ENCODE data around the gene GANAB.

Gene GANAB

DNA sequence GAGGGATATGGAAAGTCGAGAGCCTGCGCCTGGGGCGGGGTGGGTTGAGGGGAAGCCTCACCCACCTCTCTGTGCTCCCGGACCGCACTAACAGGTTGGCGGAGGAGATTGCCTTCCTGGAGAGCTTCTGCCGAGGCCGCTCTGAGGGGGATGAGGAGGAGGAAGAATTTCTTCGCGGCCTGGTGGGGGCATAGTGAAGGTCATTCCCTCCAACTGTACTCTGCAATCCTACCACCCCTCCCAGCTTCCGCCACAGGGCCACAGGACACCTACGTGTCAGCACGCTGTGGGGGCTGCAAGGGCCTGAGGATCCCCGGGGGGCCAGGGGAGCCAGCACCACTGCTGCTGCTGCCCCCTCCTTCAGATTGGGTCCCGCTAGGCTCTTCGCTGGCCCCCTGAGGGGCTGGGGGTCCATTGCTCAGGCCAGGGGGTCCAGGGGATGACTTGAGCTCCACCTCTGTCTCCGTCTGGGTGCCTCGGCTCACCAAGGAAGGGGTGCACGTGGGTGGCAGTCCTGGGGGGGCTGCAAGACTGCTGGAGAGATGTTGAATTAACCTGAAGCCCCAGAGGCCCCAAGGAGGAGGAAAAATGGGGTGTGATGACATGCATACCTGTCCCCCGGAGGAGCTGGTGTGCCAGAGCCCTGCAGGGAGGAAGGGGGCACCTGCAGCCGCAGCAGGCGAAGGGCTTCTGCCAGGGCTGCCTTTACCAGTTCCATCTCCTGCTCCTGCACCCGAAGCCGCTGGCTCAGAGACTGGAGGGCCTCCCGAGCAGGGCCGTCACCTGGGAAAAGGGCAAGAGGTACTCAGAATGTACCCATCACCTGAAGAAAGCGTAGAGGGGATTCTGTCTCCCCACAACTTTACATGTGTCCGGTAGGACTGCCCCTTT lies 35.4 kb downstream of the GANAB start:
- in situ Hi-C loops (cut with HindIII; ENCODE audit: low pct_unique_long_range_greater_than_20kb, low sequenced_read_pairs) = no loop called here
- DNase-seq (ENCODE audit: low read depth in 1 of 2, low spot score in 1 of 2) = no peak
- no peak for TF ChIP-seq JUND (IDR thresholded peaks at IDR 0.05; ENCODE audit: low read depth)

DNA sequence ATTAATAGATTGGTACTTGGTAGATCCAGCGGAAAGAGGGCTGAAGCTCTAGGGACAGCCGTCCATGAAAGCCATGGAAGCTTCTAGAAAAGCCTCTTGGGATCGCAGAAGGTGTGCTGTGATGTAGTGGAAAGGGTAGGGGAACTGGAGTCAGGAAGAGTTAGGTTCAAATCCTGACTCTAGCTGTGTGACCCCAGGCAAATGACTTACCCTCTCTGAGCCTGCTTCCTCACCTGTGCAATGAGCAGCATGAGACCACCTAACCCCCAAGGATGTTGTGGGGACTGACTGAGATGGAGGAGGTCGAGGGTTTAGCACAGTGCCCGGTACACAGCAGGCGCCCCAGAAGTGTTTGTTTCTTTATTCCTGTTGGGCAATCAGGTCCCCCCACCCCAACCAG lies 36.0 kb downstream of the GANAB start:
- in situ Hi-C loops (cut with HindIII; ENCODE audit: low pct_unique_long_range_greater_than_20kb, low sequenced_read_pairs) = no loop called here
- no peak for DNase-seq (ENCODE audit: low read depth in 1 of 2, low spot score in 1 of 2)
- no peak for TF ChIP-seq JUND (IDR thresholded peaks at IDR 0.05; ENCODE audit: low read depth)

DNA sequence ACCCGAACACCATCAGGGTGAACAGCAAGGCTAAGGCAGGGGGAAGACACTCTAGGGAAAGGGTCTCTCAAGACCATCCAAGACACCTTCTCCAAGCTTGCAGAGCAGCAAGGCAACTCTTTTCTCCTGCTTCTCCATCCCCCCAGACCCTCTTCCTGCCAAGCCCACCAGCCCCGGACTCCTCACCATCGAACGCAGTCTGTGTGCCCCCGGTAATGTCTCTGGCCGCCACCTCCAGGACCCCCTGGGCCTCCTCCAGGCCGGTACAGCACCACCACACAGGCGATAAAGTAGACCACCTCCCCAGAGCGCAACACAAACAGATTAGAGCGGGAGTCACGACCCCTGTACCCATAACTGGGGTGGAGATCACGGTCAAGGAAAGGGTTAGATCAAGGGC lies 37.6 kb downstream of the GANAB start:
- in situ Hi-C loops (cut with HindIII; ENCODE audit: low pct_unique_long_range_greater_than_20kb, low sequenced_read_pairs) = no loop called here
- TF ChIP-seq JUND (IDR thresholded peaks at IDR 0.05; ENCODE audit: low read depth) = no peak
- DNase-seq (ENCODE audit: low read depth in 1 of 2, low spot score in 1 of 2) = no peak

DNA sequence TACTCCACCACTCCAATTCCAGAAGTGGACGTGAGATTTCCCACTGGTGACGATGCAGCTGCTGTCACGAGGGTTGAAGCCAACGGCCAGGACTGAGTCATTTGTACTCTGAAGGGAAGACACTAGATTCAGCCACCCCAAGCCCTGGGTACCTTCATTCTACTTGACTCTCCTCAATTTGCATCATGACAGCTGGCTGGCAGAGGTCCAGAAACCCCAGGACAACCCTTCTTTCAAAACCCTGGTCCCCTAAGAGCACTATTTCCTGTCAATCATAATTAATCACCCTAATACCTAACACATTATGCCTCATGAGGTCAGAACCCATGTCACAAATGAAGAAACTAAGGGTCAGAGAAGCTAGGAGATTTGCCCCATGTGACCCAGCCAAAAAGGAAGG lies 38.7 kb downstream of the GANAB start:
- no peak for DNase-seq (ENCODE audit: low read depth in 1 of 2, low spot score in 1 of 2)
- in situ Hi-C loops (cut with HindIII; ENCODE audit: low pct_unique_long_range_greater_than_20kb, low sequenced_read_pairs) = no loop called here

DNA sequence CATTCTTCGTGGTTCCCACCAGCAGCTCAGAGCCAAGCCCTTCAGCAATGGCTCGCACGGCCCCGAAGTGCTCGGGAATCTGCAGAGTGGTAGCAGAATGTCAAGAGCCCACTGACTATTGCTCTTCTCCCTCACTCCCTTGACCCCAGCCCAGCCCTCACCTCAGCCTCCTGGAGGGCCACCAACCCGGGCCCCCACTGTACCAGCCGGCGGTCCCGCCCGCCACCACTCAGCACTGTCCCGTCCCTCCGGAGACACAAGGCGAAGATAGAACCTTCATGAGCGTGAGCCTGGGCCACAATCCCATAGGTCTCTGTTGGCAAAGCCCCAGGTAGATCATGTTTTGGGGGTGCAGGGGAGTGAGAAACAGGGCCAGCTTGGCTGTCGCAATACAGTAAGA lies 40.5 kb downstream of the GANAB start:
- no peak for TF ChIP-seq JUND (IDR thresholded peaks at IDR 0.05; ENCODE audit: low read depth)
- DNase-seq (ENCODE audit: low read depth in 1 of 2, low spot score in 1 of 2) = no peak
- in situ Hi-C loops (cut with HindIII; ENCODE audit: low pct_unique_long_range_greater_than_20kb, low sequenced_read_pairs) = no loop called here

More for the DNA sequence above, 38.7 kb downstream of the GANAB start:
- TF ChIP-seq JUND (IDR thresholded peaks at IDR 0.05; ENCODE audit: low read depth) = no peak

DNA sequence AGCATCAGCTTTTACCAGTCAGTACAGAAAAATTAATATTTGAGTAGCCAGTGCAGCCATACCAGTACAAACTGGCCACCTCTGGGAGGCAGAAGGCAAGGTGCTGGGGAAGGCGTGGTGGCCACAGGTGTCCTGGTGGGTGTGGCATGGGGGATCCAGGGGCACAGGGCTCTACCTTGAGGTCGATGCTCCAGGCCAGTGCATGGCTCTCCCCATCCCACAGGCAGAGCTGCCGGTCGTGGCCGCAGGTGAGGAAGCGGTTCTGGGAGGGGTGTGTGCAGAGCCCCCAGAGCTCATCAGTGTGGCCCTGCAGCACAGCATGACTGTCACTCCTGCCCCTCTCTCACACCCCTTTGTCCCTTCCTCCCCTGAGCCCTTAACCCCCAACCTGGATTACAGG lies 40.9 kb downstream of the GANAB start:
- no peak for DNase-seq (ENCODE audit: low read depth in 1 of 2, low spot score in 1 of 2)
- in situ Hi-C loops (cut with HindIII; ENCODE audit: low pct_unique_long_range_greater_than_20kb, low sequenced_read_pairs) = no loop called here
- TF ChIP-seq JUND (IDR thresholded peaks at IDR 0.05; ENCODE audit: low read depth) = no peak

DNA sequence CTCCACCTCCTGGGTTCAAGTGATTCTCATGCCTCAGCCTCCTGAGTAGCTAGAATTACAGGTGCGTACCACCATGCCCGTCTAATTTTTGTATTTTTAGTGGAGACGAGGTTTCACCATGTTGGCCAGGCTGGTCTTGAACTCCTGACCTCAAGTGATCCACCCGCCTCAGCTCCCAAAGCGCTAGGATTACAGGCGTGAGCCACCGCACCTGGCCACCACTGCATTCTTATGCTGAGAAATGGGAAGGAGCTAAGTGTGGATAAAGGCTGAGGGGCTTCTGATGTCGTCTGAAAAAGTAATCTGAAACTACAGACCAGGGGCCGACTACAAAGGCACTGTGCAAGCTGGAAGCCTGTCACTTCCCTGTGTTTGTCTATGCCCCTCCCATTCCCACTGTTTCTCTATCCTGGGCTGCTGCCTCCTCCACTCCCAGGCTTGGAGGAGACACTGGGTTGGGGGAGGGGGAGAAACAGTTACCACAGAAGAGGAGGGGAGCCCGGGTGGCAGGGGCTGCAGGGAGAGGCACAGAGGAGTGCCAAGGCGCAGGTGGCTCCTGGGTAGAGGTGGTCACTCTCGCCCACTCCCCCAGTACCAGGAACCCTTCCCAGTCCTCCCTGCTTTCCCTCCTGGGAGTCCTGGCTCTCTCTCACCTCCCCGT lies 41.8 kb downstream of the GANAB start:
- no peak for TF ChIP-seq JUND (IDR thresholded peaks at IDR 0.05; ENCODE audit: low read depth)
- in situ Hi-C loops (cut with HindIII; ENCODE audit: low pct_unique_long_range_greater_than_20kb, low sequenced_read_pairs) = no loop called here
- no peak for DNase-seq (ENCODE audit: low read depth in 1 of 2, low spot score in 1 of 2)

DNA sequence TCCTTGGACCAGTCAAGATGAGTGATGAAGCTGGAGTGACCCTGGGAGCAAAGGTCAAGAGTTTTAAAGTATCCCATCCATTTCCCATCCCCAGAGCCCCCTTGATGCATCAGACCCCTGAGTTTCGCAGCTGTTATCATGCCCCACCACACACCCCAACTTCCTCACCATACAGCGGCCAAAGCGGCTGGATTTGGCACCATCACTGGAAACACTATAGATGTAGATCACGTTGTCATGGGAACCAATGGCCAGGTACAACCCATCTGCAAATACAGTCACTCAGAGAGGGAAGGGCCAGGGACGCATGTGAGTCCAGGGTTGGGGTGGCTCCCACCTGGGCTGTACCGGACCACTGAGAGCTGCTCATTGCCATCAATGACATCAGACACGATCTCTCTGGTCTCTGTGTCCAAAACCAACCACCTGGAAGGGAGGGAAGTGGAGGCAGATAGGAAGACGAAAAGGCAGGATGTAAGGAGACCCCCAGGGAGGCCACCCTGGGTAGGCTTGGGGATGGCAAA lies 42.6 kb downstream of the GANAB start:
- DNase-seq (ENCODE audit: low read depth in 1 of 2, low spot score in 1 of 2) = peak in 1 of 2 experiments; percentile 35
- in situ Hi-C loops (cut with HindIII; ENCODE audit: low pct_unique_long_range_greater_than_20kb, low sequenced_read_pairs) = no loop called here
- no peak for TF ChIP-seq JUND (IDR thresholded peaks at IDR 0.05; ENCODE audit: low read depth)

DNA sequence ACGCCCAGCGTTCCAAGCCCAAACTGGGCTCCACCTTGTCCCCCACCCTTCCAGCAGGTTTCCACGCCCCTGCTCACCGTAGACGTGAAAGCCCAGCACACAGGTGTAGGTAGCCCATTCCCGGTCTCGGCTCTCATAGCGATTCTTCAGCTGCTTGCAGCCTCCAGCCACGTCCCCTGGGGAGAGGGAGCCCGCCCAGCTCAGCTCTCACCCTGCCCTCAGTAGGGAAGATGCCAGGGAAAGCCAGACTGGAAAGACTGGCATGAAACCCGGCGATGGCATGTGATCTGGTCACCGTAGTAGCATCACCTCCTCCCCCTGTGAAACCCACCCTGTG lies 43.4 kb downstream of the GANAB start:
- no peak for DNase-seq (ENCODE audit: low read depth in 1 of 2, low spot score in 1 of 2)
- TF ChIP-seq JUND (IDR thresholded peaks at IDR 0.05; ENCODE audit: low read depth) = no peak
- in situ Hi-C loops (cut with HindIII; ENCODE audit: low pct_unique_long_range_greater_than_20kb, low sequenced_read_pairs) = no loop called here

DNA sequence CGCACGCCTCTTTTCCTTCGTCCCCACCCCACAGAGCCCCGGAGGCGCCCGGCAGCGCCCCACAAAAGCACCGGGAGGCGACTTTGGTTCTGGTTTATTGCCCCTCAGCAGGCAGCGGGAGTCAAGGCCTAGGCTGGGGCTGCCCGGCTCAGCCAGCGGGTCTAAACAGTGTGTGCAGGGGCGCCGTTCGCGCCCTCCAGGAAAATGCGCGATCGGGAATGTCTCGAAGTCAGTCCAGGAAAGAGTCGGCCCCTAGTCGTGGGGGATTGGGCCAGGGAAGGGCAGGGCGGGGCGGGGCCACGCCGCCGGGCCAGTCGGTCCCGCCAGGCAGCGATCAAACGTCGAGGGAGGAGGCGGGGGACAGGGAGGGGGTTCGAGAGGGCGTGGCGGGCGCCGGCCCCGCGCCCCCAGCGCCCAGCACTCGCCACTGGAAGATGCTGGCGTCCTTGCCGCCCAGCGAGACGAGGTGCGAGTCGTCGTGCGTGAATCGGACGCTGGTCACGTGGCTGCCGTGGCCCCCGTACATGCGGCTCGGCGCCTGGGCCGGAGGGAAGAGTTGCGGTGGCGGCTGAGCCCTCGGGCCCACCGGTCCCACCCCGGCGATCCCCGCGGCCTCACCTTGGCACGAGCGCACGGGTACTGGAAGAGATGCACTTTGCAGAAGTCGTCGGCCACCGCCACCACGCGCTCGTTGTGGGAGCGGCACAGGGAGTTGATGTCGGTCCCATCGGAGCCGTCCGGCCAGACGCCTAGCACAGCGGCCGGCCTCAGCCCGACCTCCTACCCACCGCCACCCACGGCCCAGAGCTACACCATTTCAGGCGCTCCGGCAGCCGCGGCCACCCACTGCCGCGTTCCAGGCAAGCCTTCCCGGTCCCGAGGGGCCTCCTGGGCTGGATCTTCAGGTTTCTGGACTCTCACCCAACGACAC lies 44.0 kb downstream of the GANAB start:
- in situ Hi-C loops (cut with HindIII; ENCODE audit: low pct_unique_long_range_greater_than_20kb, low sequenced_read_pairs) = no loop called here
- TF ChIP-seq JUND (IDR thresholded peaks at IDR 0.05; ENCODE audit: low read depth) = no peak
- no peak for DNase-seq (ENCODE audit: low read depth in 1 of 2, low spot score in 1 of 2)

DNA sequence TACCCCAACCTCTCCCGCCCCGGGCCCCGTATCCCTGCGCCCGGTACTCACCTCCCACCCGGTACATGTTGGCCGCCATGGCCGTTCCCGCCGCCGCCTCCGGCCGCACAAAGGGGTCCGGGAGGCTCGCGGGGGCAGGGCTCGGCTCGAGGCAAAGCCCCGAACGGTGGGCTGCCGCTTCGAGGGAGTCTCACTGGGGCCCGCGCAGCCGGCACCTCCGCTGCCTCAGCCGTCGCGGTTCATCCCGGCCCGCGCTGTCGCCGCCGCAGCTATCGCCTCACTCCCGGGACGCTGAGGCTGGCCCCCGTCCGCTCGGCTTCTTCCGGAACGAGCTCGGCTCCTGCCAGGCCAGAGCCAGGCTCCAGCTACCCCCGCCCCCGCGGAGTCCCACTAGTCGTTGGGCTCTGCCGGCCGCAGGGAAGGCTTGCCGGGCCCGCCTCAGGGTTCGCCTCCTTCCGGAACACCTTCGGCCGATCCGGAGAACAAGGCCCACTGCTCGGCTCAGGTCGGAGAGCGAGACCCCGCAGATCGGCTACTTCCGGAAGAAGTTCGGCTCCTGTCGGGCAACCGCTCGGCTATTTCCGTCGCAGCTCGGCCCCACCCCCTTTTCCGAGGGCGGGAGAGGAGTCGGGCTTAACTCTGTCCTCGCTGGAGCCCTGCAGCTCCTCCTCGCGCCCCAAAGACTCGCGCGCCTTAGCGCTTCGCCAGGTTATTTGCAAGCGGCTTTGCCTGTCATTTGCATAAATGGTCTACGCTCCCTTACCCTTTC lies 44.9 kb downstream of the GANAB start, which contains the start of gene MTA2:
TSS of gene MTA2 (minus strand) at position 494 of the 769 bp plus-strand sequence. CDS start at position 79, 415 bp downstream.
- no peak for TF ChIP-seq JUND (IDR thresholded peaks at IDR 0.05; ENCODE audit: low read depth)
- peak; percentile 94 to 99 for DNase-seq (ENCODE audit: low read depth in 1 of 2, low spot score in 1 of 2)
- in situ Hi-C loops (cut with HindIII; ENCODE audit: low pct_unique_long_range_greater_than_20kb, low sequenced_read_pairs) = no loop called here

DNA sequence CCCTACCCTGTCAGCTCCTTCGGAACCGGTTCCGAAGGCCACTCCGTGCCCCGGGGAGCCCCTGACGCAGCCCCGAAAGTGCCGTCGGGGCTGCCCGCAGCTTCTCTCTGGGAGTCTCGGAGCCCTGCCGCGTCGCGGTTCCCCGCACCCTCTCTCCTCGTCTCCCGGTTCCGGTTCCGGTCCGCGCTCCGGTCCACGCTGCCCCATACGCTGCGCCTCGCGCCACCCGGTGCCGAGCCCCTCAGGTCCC lies 45.4 kb downstream of the GANAB start:
- in situ Hi-C loops (cut with HindIII; ENCODE audit: low pct_unique_long_range_greater_than_20kb, low sequenced_read_pairs) = no loop called here
- peak; percentile 47 to 54 for DNase-seq (ENCODE audit: low read depth in 1 of 2, low spot score in 1 of 2)
- TF ChIP-seq JUND (IDR thresholded peaks at IDR 0.05; ENCODE audit: low read depth) = no peak
